WTC11 (cell line): ENCODE results near the gene PCDHB8. TPM values are rescaled to one million over a fixed set of nuclear protein-coding genes. Genes with fewer than 3 reads are reported as not detected.
A peak's percentile ranks its signal among the peaks of the same experiment; 100 is the strongest.
"Not testable (repeated sequence)": the region's sequence is repeated elsewhere in the genome, so short reads cannot be mapped to it uniquely, and the experiment has no call there.

Experiments used
- ATAC-seq: fragments of 200-7000 bp; cut with Tn5 transposase; 2 replicates; pipeline ENCODE4 v1.10.0; 2021; ENCODE audit warnings: mild to moderate bottlenecking, moderate library complexity
- Bru-seq: library from RNA; stranded (reverse); fragments of 400-500 nt; gene quantifications from one replicate; lab custom pipeline; 2021; lab: Mats Ljungman, UMichigan
- CTCF ChIA-PET: fragments of 300-600 bp; sonication (Branson Sonifier 250); formaldehyde crosslinking; loops from one replicate; lab custom pipeline; 2021; ENCODE audit warnings: antibody characterized with exemption; lab: Charles Lee
- POLR2A ChIA-PET: fragments of 350-600 bp; sonication (Branson Sonifier 250); formaldehyde crosslinking; loops from one replicate; lab custom pipeline; 2021; ENCODE audit warnings: antibody characterized with exemption; lab: Charles Lee
- DNase-seq: peaks from one replicate; pipeline ENCODE4 v3.0.0; 2021; ENCODE audit warnings: low spot score
- H3K27ac Mint-ChIP-seq: 2 replicates; pipeline ENCODE4 v1.8.0; 2021; ENCODE audit warnings: mixed read lengths
- H3K27me3 Mint-ChIP-seq: 2 replicates; pipeline ENCODE4 v1.8.0; 2021; ENCODE audit warnings: low read depth, mild to moderate bottlenecking, moderate library complexity, mixed read lengths
- H3K36me3 Mint-ChIP-seq: 2 replicates; pipeline ENCODE4 v1.8.0; 2021; ENCODE audit warnings: mixed read lengths
- H3K4me1 Mint-ChIP-seq: 2 replicates; pipeline ENCODE4 v1.8.0; 2022; ENCODE audit warnings: mixed read lengths
- H3K4me3 Mint-ChIP-seq: 2 replicates; pipeline ENCODE4 v1.8.0; 2021; ENCODE audit warnings: mild to moderate bottlenecking, moderate library complexity, mixed read lengths
- H3K9me3 Mint-ChIP-seq: 2 replicates; pipeline ENCODE4 v1.8.0; 2021; ENCODE audit warnings: mixed read lengths
- ATF3 ChIP-seq: sonication (generic); formaldehyde crosslinking; conservative IDR thresholded peaks from 2 replicates; pipeline ENCODE4 v1.8.1; 2022; ENCODE audit warnings: mild to moderate bottlenecking, missing genetic modification reagents
- CTCF ChIP-seq: fragments of 200-600 bp; IDR thresholded peaks from 2 replicates; pipeline ENCODE4 v1.8.0; 2022; ENCODE audit warnings: antibody characterized with exemption
- ETV6 ChIP-seq: sonication (generic); formaldehyde crosslinking; IDR thresholded peaks from 2 replicates; pipeline ENCODE4 v1.8.1; 2022; ENCODE audit warnings: mild to moderate bottlenecking, missing genetic modification reagents
- PRDM15 ChIP-seq: sonication (generic); formaldehyde crosslinking; IDR thresholded peaks from 2 replicates; pipeline ENCODE4 v1.8.0; 2022; ENCODE audit warnings: missing genetic modification reagents
- SMAD3 ChIP-seq: sonication (generic); formaldehyde crosslinking; IDR thresholded peaks from 2 replicates; pipeline ENCODE4 v1.8.0; 2022; ENCODE audit warnings: missing genetic modification reagents, mild to moderate bottlenecking, borderline replicate concordance
- USF2 ChIP-seq: sonication (generic); formaldehyde crosslinking; IDR thresholded peaks from 2 replicates; pipeline ENCODE4 v1.8.1; 2023; ENCODE audit warnings: mild to moderate bottlenecking, missing genetic modification reagents, moderate library complexity
- ZNF281 ChIP-seq: sonication (generic); formaldehyde crosslinking; IDR thresholded peaks from 2 replicates; pipeline ENCODE4 v1.8.0; 2023; ENCODE audit warnings: mild to moderate bottlenecking, missing genetic modification reagents
- ZNF532 ChIP-seq: fragments of 250-450 bp; sonication (Bioruptor Pico); IDR thresholded peaks from 2 replicates; pipeline ENCODE4 v1.9.0; 2021; ENCODE audit warnings: mild to moderate bottlenecking, borderline replicate concordance
- ZNF671 ChIP-seq: fragments of 250-450 bp; sonication (Bioruptor Pico); IDR thresholded peaks from 2 replicates; pipeline ENCODE4 v1.8.0; 2021; ENCODE audit warnings: mild to moderate bottlenecking
- long read RNA-seq, 3 experiments: library from RNA in 1 of 3; library from capped mRNA in 1 of 3; library from polyadenylated mRNA in 1 of 3; unstranded in 2 of 3; stranded (forward) in 1 of 3; transcript quantifications; one replicate each; pipeline ENCODE4 v2.0.0, GENCODE V29; 2021
- total RNA-seq: library from RNA; stranded (reverse); gene quantifications from 3 replicates; pipeline ENCODE4 v1.2.3, GENCODE V29; 2021

Gene PCDHB8
- total RNA-seq (4.1 to 5.4 TPM (median 4.6 TPM) in 3 replicates), Bru-seq, nascent RNA (percentile 57 among the genes with signal in this experiment)
- long read RNA-seq, experiment 1, transcript PCDHB8-201 (1 exons, 2,740 nt) = major isoform, 5 of 5 reads
- long read RNA-seq, experiment 1, partial matches to known transcripts = 0 of 5 reads
- long read RNA-seq, experiment 1, other reads (novel, unspliced or antisense) = 0 of 5 reads
- long read RNA-seq, experiment 2, partial matches to known transcripts = 0 of 1 reads
- long read RNA-seq, experiment 2, other reads (novel, unspliced or antisense) = 0 of 1 reads
- long read RNA-seq, experiment 3 = 0 reads

GRCh38 chr5:141177577-141178191 is at the start of gene PCDHB8:
TSS of gene PCDHB8 (plus strand) at chr5:141177790. CDS start at chr5:141178035, 245 bp downstream.
- POLR2A ChIA-PET, H3K4me3 Mint-ChIP-seq, DNase-seq, H3K27ac Mint-ChIP-seq, H3K27me3 Mint-ChIP-seq, H3K4me1 Mint-ChIP-seq: not testable (repeated sequence)
- ATAC-seq = peak; percentile 82
- peaks cover 17% of the 10 kb centered on the region for H3K9me3 Mint-ChIP-seq
- peak; percentile 26; the same call in 1 of the 2 replicates for TF ChIP-seq CTCF
- CTCF ChIA-PET = interaction anchor here (1.0 to 2.5 kb wide), 16 partner anchors 9 to 337 kb away, joined by 3 to 16 read pairs (median 8); partner anchors contain the start of genes PCDHB10, PCDHB11, PCDHB13 and PCDHB14
- peaks cover 18% of the 10 kb centered on the region; the same call in 1 of the 2 replicates for H3K36me3 Mint-ChIP-seq

GRCh38 chr5:141135030-141135717 is 42.4 kb upstream of the PCDHB8 start, which contains the start of gene PCDHB5:
TSS of gene PCDHB5 (plus strand) at chr5:141135206. CDS start at chr5:141135435, 229 bp downstream.
- ATAC-seq = peak; percentile 89
- peak within 1 kb of the TSS; percentile 64; the same call in 1 of the 2 replicates for H3K27ac Mint-ChIP-seq
- peaks cover 4% of the 10 kb centered on the region; the same call in 1 of the 2 replicates for H3K4me1 Mint-ChIP-seq
- H3K9me3 Mint-ChIP-seq = peaks cover 40% of the 10 kb centered on the region
- peak; percentile 72 for DNase-seq
- peaks cover 24% of the 10 kb centered on the region for H3K36me3 Mint-ChIP-seq
- TF ChIP-seq PRDM15 (CRISPR knock-in tag) (no peak), ATF3 (no peak), ZNF532 (CRISPR knock-in tag) (no peak), ZNF671 (CRISPR knock-in tag) (no peak), ETV6 (CRISPR knock-in tag) (no peak), ZNF281 (CRISPR knock-in tag) (no peak), CTCF (peak; percentile 72), SMAD3 (CRISPR knock-in tag) (no peak), USF2 (CRISPR knock-in tag) (no peak)
- ChIA-PET POLR2A (no interaction called here), CTCF (interaction anchor here (0.6 to 4.0 kb wide), 55 partner anchors 9 to 429 kb away, joined by 3 to 45 read pairs (median 5); partner anchors contain the start of genes PCDHA10, PCDHA4, PCDHB1 and PCDHB10)
- peak within 1 kb of the TSS; percentile 74 for H3K4me3 Mint-ChIP-seq
- no peaks in the 10 kb centered on the region for H3K27me3 Mint-ChIP-seq
